ENCODE measurements around the gene CCDC174.

CCDC174 gene

DNA sequence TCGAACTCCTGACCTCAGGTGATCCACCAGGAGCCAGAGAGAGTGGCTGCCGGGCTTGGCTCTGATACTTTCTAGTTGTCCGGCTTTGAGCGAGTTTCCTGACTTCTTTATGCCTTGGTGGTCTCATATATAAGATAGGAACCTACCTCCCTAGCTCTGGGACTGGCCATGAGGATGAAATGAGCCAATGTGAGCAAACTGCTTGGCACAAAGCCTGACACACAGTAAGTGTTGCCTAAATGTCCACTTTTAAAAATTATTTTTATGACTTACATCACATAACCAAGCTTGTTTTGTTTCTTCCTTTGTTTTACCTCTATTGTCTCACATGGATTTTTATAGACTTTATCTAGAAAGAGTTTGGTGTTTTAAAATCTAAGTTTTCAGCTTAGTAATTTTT lies 42.1 kb upstream of the CCDC174 start:
- Histone ChIP-seq H2BK5ac (ENCODE audit: low read depth, low read length, poor library complexity) (no peak overlapping the region), H4K91ac (ENCODE audit: low read depth, low read length) (no peak overlapping the region), H3K4me3 (ENCODE audit: low read depth, low read length) (no peak overlapping the region), H3K9me3 (ENCODE audit: insufficient read depth, low read depth, low read length) (no peaks in the 10 kb centered on the region), H3K79me2 (ENCODE audit: control insufficient read depth, insufficient read depth, low read length, poor library complexity) (no peaks in the 10 kb centered on the region), H3K23ac (ENCODE audit: low read length) (no peak overlapping the region), H2BK12ac (ENCODE audit: low read length) (no peak overlapping the region), H3K27me3 (ENCODE audit: insufficient read depth, low read length) (no peaks in the 10 kb centered on the region), H4K12ac (ENCODE audit: low read depth, low read length) (no peak overlapping the region), H4K8ac (ENCODE audit: low read depth, low read length) (no peak overlapping the region), H2BK120ac (ENCODE audit: insufficient read depth, low read length, poor library complexity) (no peak overlapping the region), H2AK5ac (ENCODE audit: low read length) (no peak overlapping the region), H3K36me3 (ENCODE audit: control insufficient read depth in 1 of 2, insufficient read depth in 2 of 2, low read length in 2 of 2) (no peaks in the 10 kb centered on the region), H3K14ac (ENCODE audit: low read length) (no peak overlapping the region), H3K4me1 (ENCODE audit: control insufficient read depth in 1 of 2, insufficient read depth in 2 of 2, low read length in 2 of 2) (peaks cover 0 to 2% of the 10 kb centered on the region in 2 experiments), H3K27ac (ENCODE audit: low read depth, low read length) (no peak overlapping the region), H2AFZ (ENCODE audit: insufficient read depth, low read length, poor library complexity) (no peak overlapping the region), H3K9ac (ENCODE audit: low read length) (no peak overlapping the region), H3K4me2 (ENCODE audit: low read length) (no peak overlapping the region), H3K79me1 (ENCODE audit: low read length) (no peaks in the 10 kb centered on the region), H3K18ac (ENCODE audit: low read length) (no peak overlapping the region), H3K4ac (ENCODE audit: low read depth, low read length) (no peak overlapping the region)
- no CpG with 5 or more reads among the region's 4 CpGs for WGBS (ENCODE audit: extremely low coverage, insufficient coverage, insufficient read length)
- DNase-seq, result no peak

DNA sequence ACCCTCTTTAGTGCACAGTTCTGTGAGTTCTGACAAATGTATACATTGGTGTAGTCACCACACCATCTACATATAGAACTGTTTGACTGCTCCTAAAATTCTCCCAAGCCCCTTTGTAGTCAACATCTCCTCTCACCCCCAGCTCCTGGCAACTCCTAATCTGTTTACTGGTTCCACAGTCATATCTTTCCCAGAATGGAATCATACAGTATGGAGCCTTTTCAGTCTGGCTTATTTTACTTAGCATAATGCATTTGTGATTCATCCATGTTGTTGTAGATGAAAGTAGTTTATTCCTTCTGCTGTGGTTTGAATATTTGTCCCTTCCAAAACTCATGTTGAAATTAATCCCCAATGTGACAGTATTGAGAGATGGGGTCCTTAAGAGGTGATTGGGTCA lies 41.6 kb upstream of the CCDC174 start:
- no peak overlapping the region for H4K12ac ChIP-seq (ENCODE audit: low read depth, low read length)
- no peak overlapping the region for H3K4me3 ChIP-seq (ENCODE audit: low read depth, low read length)
- no peak overlapping the region for H3K4me2 ChIP-seq (ENCODE audit: low read length)
- H4K8ac ChIP-seq (ENCODE audit: low read depth, low read length), result no peak overlapping the region
- H3K36me3 ChIP-seq (ENCODE audit: control insufficient read depth in 1 of 2, insufficient read depth in 2 of 2, low read length in 2 of 2), result no peaks in the 10 kb centered on the region
- H3K18ac ChIP-seq (ENCODE audit: low read length), result no peak overlapping the region
- H3K4ac ChIP-seq (ENCODE audit: low read depth, low read length), result no peak overlapping the region
- H2AK5ac ChIP-seq (ENCODE audit: low read length), result no peak overlapping the region
- H3K4me1 ChIP-seq (ENCODE audit: control insufficient read depth in 1 of 2, insufficient read depth in 2 of 2, low read length in 2 of 2), result peaks cover 0 to 2% of the 10 kb centered on the region in 2 experiments
- DNase-seq, result no peak
- no peaks in the 10 kb centered on the region for H3K79me1 ChIP-seq (ENCODE audit: low read length)
- no peak overlapping the region for H2BK5ac ChIP-seq (ENCODE audit: low read depth, low read length, poor library complexity)
- H4K91ac ChIP-seq (ENCODE audit: low read depth, low read length), result no peak overlapping the region
- no peak overlapping the region for H2BK12ac ChIP-seq (ENCODE audit: low read length)
- no peak overlapping the region for H3K9ac ChIP-seq (ENCODE audit: low read length)
- H3K27ac ChIP-seq (ENCODE audit: low read depth, low read length), result no peak overlapping the region
- no peaks in the 10 kb centered on the region for H3K27me3 ChIP-seq (ENCODE audit: insufficient read depth, low read length)
- no peak overlapping the region for H3K14ac ChIP-seq (ENCODE audit: low read length)
- no peaks in the 10 kb centered on the region for H3K9me3 ChIP-seq (ENCODE audit: insufficient read depth, low read depth, low read length)
- no peak overlapping the region for H2BK120ac ChIP-seq (ENCODE audit: insufficient read depth, low read length, poor library complexity)
- H3K79me2 ChIP-seq (ENCODE audit: control insufficient read depth, insufficient read depth, low read length, poor library complexity), result no peaks in the 10 kb centered on the region
- H3K23ac ChIP-seq (ENCODE audit: low read length), result no peak overlapping the region
- H2AFZ ChIP-seq (ENCODE audit: insufficient read depth, low read length, poor library complexity), result no peak overlapping the region

DNA sequence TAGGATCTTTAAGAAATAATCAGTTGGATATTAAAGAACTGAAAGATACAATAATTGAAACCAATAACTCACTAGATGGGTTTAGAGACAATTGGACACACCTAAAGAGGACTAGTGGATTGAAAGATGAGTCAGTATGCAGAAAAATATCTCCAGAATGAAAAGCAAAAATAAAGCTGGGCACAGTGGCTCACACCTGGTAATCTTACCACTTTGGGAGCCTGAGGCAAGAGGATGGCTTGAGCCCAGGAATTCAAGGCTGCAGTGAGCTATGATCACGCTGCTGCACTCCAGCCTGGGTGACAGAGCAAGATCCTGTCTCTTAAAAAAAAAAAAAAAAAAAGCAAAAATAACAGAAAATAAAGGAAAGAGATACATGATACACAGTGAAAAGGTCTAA lies 37.4 kb upstream of the CCDC174 start:
- H3K4me2 ChIP-seq (ENCODE audit: low read length), result no peak overlapping the region
- no peaks in the 10 kb centered on the region for H3K9me3 ChIP-seq (ENCODE audit: insufficient read depth, low read depth, low read length)
- no peak overlapping the region for H2BK12ac ChIP-seq (ENCODE audit: low read length)
- no peaks in the 10 kb centered on the region for H3K36me3 ChIP-seq (ENCODE audit: control insufficient read depth in 1 of 2, insufficient read depth in 2 of 2, low read length in 2 of 2)
- no peak overlapping the region for H4K91ac ChIP-seq (ENCODE audit: low read depth, low read length)
- DNase-seq, result no peak
- peaks cover 11 to 17% of the 10 kb centered on the region in 2 experiments for H3K4me1 ChIP-seq (ENCODE audit: control insufficient read depth in 1 of 2, insufficient read depth in 2 of 2, low read length in 2 of 2)
- no peaks in the 10 kb centered on the region for H3K27me3 ChIP-seq (ENCODE audit: insufficient read depth, low read length)
- no peak overlapping the region for H3K9ac ChIP-seq (ENCODE audit: low read length)
- H3K23ac ChIP-seq (ENCODE audit: low read length), result no peak overlapping the region
- H4K12ac ChIP-seq (ENCODE audit: low read depth, low read length), result no peak overlapping the region
- no peak overlapping the region for H3K18ac ChIP-seq (ENCODE audit: low read length)
- H3K79me1 ChIP-seq (ENCODE audit: low read length), result peaks cover 2% of the 10 kb centered on the region
- H2BK120ac ChIP-seq (ENCODE audit: insufficient read depth, low read length, poor library complexity), result no peak overlapping the region
- no CpG with 5 or more reads among the region's 1 CpG for WGBS (ENCODE audit: extremely low coverage, insufficient coverage, insufficient read length)
- H3K4ac ChIP-seq (ENCODE audit: low read depth, low read length), result no peak overlapping the region
- H3K14ac ChIP-seq (ENCODE audit: low read length), result no peak overlapping the region
- H3K27ac ChIP-seq (ENCODE audit: low read depth, low read length), result no peak overlapping the region
- no peak overlapping the region for H2BK5ac ChIP-seq (ENCODE audit: low read depth, low read length, poor library complexity)
- no peak overlapping the region for H2AFZ ChIP-seq (ENCODE audit: insufficient read depth, low read length, poor library complexity)
- H4K8ac ChIP-seq (ENCODE audit: low read depth, low read length), result no peak overlapping the region
- no peak overlapping the region for H3K4me3 ChIP-seq (ENCODE audit: low read depth, low read length)
- no peaks in the 10 kb centered on the region for H3K79me2 ChIP-seq (ENCODE audit: control insufficient read depth, insufficient read depth, low read length, poor library complexity)
- no peak overlapping the region for H2AK5ac ChIP-seq (ENCODE audit: low read length)

DNA sequence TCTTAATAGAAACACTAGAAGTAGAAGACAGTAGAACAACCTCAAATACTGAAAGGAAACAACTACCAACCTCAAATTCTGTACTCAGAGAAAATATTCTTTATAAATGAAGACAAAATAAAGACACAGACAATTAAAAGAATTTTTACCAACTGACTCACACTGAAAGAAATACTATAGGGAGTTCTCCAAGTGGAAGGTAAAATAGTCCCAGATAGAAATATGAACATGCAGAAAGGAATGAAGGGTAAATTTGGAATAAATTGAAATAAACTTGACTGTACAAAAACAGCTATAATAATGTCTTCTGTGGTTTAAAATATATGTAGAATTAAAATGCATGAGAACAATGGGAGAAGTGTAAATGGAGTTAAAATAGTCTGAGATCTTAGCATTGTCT lies 36.7 kb upstream of the CCDC174 start:
- no peak overlapping the region for H2BK5ac ChIP-seq (ENCODE audit: low read depth, low read length, poor library complexity)
- no peak overlapping the region for H3K4me2 ChIP-seq (ENCODE audit: low read length)
- H2AFZ ChIP-seq (ENCODE audit: insufficient read depth, low read length, poor library complexity), result no peak overlapping the region
- peaks cover 11 to 17% of the 10 kb centered on the region in 2 experiments for H3K4me1 ChIP-seq (ENCODE audit: control insufficient read depth in 1 of 2, insufficient read depth in 2 of 2, low read length in 2 of 2)
- H3K9ac ChIP-seq (ENCODE audit: low read length), result no peak overlapping the region
- no peak overlapping the region for H2AK5ac ChIP-seq (ENCODE audit: low read length)
- H3K18ac ChIP-seq (ENCODE audit: low read length), result no peak overlapping the region
- H3K4me3 ChIP-seq (ENCODE audit: low read depth, low read length), result no peak overlapping the region
- H3K27me3 ChIP-seq (ENCODE audit: insufficient read depth, low read length), result no peaks in the 10 kb centered on the region
- DNase-seq, result no peak
- H3K9me3 ChIP-seq (ENCODE audit: insufficient read depth, low read depth, low read length), result no peaks in the 10 kb centered on the region
- no peak overlapping the region for H4K91ac ChIP-seq (ENCODE audit: low read depth, low read length)
- H3K36me3 ChIP-seq (ENCODE audit: control insufficient read depth in 1 of 2, insufficient read depth in 2 of 2, low read length in 2 of 2), result no peaks in the 10 kb centered on the region
- H2BK12ac ChIP-seq (ENCODE audit: low read length), result no peak overlapping the region
- no peak overlapping the region for H3K23ac ChIP-seq (ENCODE audit: low read length)
- no peak overlapping the region for H3K27ac ChIP-seq (ENCODE audit: low read depth, low read length)
- no peak overlapping the region for H2BK120ac ChIP-seq (ENCODE audit: insufficient read depth, low read length, poor library complexity)
- no peak overlapping the region for H3K4ac ChIP-seq (ENCODE audit: low read depth, low read length)
- H3K79me1 ChIP-seq (ENCODE audit: low read length), result peaks cover 2% of the 10 kb centered on the region
- H4K12ac ChIP-seq (ENCODE audit: low read depth, low read length), result no peak overlapping the region
- no peaks in the 10 kb centered on the region for H3K79me2 ChIP-seq (ENCODE audit: control insufficient read depth, insufficient read depth, low read length, poor library complexity)
- no peak overlapping the region for H4K8ac ChIP-seq (ENCODE audit: low read depth, low read length)
- no peak overlapping the region for H3K14ac ChIP-seq (ENCODE audit: low read length)
